HG02884 (cell line): Measurements from ENCODE around the gene PSMC1.

Source experiments
- ATAC-seq: cut with Tn5 transposase; IDR thresholded peaks from one replicate; pipeline ENCODE4 v1.9.1; 2021; ENCODE audit warnings: mild to moderate bottlenecking, moderate library complexity; ENCODE audit not compliant: unreplicated experiment

The PSMC1 gene

DNA sequence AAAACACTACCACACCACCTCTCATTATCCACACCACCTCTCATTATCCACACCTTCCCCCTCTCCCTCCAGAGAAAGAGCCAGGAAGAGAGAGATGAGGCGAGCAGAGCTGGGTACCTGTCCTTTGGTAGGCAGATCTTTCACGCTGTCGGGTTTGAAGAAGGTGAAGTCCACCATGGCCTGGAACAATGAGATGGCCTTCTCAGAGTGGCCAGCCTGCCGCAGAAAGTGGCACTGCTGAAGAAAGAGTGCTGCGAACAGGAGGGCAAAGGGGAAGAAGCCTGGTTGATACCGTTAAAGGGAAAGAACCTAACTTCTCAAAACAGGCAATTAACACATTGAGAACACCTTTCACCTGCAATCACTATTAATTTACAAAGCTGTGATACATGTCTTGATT, 44.8 kb downstream of the PSMC1 start:
- ATAC-seq = no peak

DNA sequence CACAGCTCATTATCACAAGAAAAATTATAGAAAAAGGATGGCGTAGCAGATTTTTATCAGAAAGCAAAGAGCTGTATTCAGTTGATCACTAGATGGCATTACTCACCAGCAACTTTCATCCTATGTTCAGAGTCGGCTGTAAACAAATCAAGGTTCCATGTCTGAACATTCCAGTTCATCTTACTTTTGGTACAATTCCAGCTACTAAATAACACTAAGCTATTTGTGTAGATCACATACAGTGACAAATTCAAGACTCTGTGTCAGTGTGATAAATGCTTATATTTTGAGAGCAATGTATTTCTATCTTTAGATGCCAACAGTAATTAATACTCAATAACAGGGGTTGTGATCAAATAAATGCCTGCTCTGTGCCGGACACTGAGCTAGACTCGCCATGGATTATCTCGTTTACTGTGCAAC, 45.3 kb downstream of the PSMC1 start:
- ATAC-seq = no peak

GRCh38 chr14:90302529-90303303, 46.4 kb downstream of the PSMC1 start:
- no peak for ATAC-seq

- ATAC-seq = no peak
These were observed 47.1 kb downstream of the PSMC1 start for GRCh38 chr14:90303473-90303872.

- ATAC-seq = no peak
These were observed 48.1 kb downstream of the PSMC1 start for GRCh38 chr14:90304502-90304901.

- no peak for ATAC-seq
These were observed 48.8 kb downstream of the PSMC1 start for GRCh38 chr14:90305176-90305601.

GRCh38 chr14:90308561-90308960, 52.2 kb downstream of the PSMC1 start:
- no peak for ATAC-seq

DNA sequence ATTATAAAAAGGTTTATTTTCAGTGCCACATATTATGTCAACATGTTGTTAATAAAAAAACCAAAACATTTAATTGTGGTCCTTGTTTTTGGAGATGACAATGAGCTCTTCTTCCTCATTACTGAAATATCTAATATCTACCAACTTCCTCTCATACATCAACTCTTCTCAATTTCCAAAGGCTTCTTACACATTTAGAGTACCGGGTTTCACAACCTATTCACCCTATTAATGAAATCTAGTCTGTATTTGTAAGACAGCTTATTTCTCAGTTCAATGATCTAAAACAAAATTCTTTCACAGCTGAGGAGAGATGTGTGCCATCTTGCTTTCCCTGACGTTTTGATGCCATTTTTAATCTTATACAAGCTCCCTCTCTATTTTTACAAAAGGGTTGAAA, 60.9 kb downstream of the PSMC1 start:
- no peak for ATAC-seq

- no peak for ATAC-seq
These were observed 61.7 kb downstream of the PSMC1 start for GRCh38 chr14:90318016-90318415.

DNA sequence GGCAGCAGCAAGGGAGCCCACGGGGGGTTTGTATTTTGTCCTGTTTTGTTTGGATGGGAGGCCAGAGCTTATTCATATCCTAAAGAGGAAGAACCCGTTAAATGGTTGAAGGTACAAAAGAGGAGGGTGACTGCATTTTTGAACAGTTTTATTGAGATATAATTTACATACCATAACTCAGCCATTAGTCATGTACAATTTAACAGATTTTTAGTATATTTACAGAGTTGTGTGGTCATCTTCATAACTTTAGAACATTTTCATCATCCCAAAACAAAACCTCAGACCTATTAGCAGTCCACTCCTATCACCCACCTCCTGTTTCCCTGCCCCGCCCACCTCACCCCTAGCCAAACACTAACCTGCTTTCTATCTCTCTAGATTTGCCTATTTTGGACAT, 62.8 kb downstream of the PSMC1 start:
- no peak for ATAC-seq

DNA sequence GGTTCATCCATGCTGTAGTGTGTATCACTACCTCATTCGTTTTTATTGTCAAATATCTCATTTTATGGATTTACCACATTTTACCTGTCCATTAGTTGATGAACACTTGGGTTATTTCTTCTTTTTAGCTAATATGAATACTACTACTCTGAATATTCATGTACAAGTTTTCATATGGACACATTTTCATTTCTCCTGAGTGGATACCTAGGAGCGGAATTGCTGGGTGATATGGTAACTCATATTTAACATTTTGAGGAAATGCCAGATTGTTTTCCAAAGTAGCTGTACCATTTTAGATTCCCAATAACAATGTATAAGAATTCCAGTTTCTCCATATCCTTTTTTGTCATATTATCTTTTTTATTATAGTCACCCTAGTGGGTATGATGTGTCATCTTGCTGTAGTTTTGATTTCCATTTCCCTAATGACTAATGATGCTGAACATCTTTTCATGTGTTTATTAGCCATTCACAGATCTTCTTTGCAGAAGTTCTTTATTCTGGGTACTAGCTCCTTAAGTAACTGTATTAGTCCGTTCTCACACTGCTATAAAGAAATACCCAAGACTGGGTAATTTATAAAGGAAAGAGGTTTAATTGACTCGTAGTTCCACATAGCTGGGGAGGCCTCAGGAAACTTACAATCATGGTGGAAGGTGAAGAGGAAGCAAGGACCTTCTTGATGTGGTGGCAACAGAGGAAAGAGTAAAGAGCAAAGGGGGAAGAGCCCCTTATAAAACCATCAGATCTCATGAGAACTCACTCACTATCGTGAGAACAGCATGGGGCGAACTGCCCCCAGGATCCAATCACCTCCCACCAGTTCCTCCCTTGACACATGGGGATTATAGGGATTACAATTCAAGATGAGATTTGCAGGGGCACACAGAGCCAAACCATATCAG, 63.5 kb downstream of the PSMC1 start:
- ATAC-seq = no peak

DNA sequence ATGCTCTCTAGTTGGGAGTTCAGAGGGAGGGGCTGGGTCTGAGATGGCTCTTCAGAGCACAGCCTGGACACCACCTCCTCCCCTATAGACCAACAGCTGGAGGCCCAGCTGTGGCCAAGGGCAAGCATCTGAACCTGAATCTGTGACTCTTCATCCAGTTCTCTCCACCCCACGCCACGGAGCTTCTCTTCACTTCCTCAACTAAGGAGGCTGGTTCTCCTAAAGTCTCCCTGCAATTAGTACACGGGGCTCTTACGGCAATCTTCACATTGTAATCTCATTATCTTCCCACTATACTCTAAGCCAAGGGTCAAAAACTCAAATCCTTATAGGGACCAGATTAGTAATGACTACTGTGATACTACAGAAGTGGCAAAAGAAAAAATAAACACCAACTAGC, 65.5 kb downstream of the PSMC1 start:
- no peak for ATAC-seq
